Stimulated activated CD4-positive, alpha-beta T cell treated with anti-CD3 and anti-CD28 coated beads, Interleukin-2, amount 100 ng/mL, for 4 hours (primary cell): ENCODE measurements around the gene BAHCC1.

Source experiments
- DNase-seq: peaks from one replicate; pipeline ENCODE4 v3.0.0-alpha.2; 2020; ENCODE audit warnings: low read depth

BAHCC1 gene

GRCh38 chr17:81461607-81462500 is 66.6 kb downstream of the BAHCC1 start:
- DNase-seq: no peak

- no peak for DNase-seq
Measured at GRCh38 chr17:81462506-81463125, 67.4 kb downstream of the BAHCC1 start.

- no peak for DNase-seq
Measured at GRCh38 chr17:81463506-81463905, 68.2 kb downstream of the BAHCC1 start.

- no peak for DNase-seq
Measured at GRCh38 chr17:81464586-81464985, 69.3 kb downstream of the BAHCC1 start.

GRCh38 chr17:81465910-81466309 is 70.7 kb downstream of the BAHCC1 start:
- DNase-seq: no peak

GRCh38 chr17:81466564-81467472 is 71.6 kb downstream of the BAHCC1 start:
- no peak for DNase-seq

- DNase-seq: no peak
Measured at GRCh38 chr17:81468111-81468769, 73.0 kb downstream of the BAHCC1 start.

- DNase-seq: no peak
Measured at GRCh38 chr17:81468770-81469121, 73.5 kb downstream of the BAHCC1 start.

- DNase-seq: no peak
Measured at GRCh38 chr17:81469266-81469665, 74.0 kb downstream of the BAHCC1 start.

- DNase-seq: no peak
Measured at GRCh38 chr17:81470270-81470943, 75.2 kb downstream of the BAHCC1 start.

- DNase-seq: no peak
Measured at GRCh38 chr17:81470944-81471817, 75.9 kb downstream of the BAHCC1 start.

- no peak for DNase-seq
Measured at GRCh38 chr17:81471818-81472456, 76.7 kb downstream of the BAHCC1 start.

GRCh38 chr17:81473019-81473418 is 77.8 kb downstream of the BAHCC1 start:
- no peak for DNase-seq

GRCh38 chr17:81474958-81475357 is 79.7 kb downstream of the BAHCC1 start:
- DNase-seq: no peak

GRCh38 chr17:81476097-81476496 is 80.8 kb downstream of the BAHCC1 start:
- no peak for DNase-seq

- no peak for DNase-seq
Measured at GRCh38 chr17:81476635-81477034, 81.4 kb downstream of the BAHCC1 start.

- no peak for DNase-seq
Measured at GRCh38 chr17:81477173-81477572, 81.9 kb downstream of the BAHCC1 start.

- DNase-seq: no peak
Measured at GRCh38 chr17:81478119-81478518, 82.9 kb downstream of the BAHCC1 start.

GRCh38 chr17:81479175-81480071 is 84.2 kb downstream of the BAHCC1 start:
- no peak for DNase-seq
